ENCODE data around the gene C19orf81.
"Not testable (repeated sequence)": the region's sequence is repeated elsewhere in the genome, so short reads cannot be mapped to it uniquely, and the experiment has no call there.

The C19orf81 gene

GRCh38 chr19:50607388-50607787, 41.9 kb upstream of the C19orf81 start:
- DNase-seq (ENCODE audit: low read depth), result no peak
- TF ChIP-seq CTCF (IDR thresholded peaks at IDR 0.05; ENCODE audit: control insufficient read depth, insufficient read depth, low read depth, low read length, missing control alignments), result no peak
- no peak overlapping the region for H3K4me3 ChIP-seq (ENCODE audit: control insufficient read depth, low read depth, low read length)

- no peak overlapping the region for H3K4me3 ChIP-seq (ENCODE audit: control insufficient read depth, low read depth, low read length)
- DNase-seq (ENCODE audit: low read depth), result no peak
- peak; percentile 40 for TF ChIP-seq CTCF (IDR thresholded peaks at IDR 0.05; ENCODE audit: control insufficient read depth, insufficient read depth, low read depth, low read length, missing control alignments)
Observed at GRCh38 chr19:50607874-50608785, 41.1 kb upstream of the C19orf81 start.

GRCh38 chr19:50612504-50613404, 36.5 kb upstream of the C19orf81 start:
- not testable (repeated sequence) for DNase-seq (ENCODE audit: low read depth)

GRCh38 chr19:50618379-50618778, 30.9 kb upstream of the C19orf81 start:
- H3K4me3 ChIP-seq (ENCODE audit: control insufficient read depth, low read depth, low read length); DNase-seq (ENCODE audit: low read depth): not testable (repeated sequence)

More at GRCh38 chr19:50612504-50613404, 36.5 kb upstream of the C19orf81 start:
- not testable (repeated sequence) for H3K4me3 ChIP-seq (ENCODE audit: control insufficient read depth, low read depth, low read length)

- not testable (repeated sequence) for H3K4me3 ChIP-seq (ENCODE audit: control insufficient read depth, low read depth, low read length)
Observed at GRCh38 chr19:50619184-50619583, 30.1 kb upstream of the C19orf81 start.

GRCh38 chr19:50620394-50620906, 28.8 kb upstream of the C19orf81 start:
- not testable (repeated sequence) for H3K4me3 ChIP-seq (ENCODE audit: control insufficient read depth, low read depth, low read length); DNase-seq (ENCODE audit: low read depth)

More at GRCh38 chr19:50619184-50619583, 30.1 kb upstream of the C19orf81 start:
- DNase-seq (ENCODE audit: low read depth), result not testable (repeated sequence)

GRCh38 chr19:50624949-50625600, 24.2 kb upstream of the C19orf81 start:
- no peak for TF ChIP-seq CTCF (IDR thresholded peaks at IDR 0.05; ENCODE audit: control insufficient read depth, insufficient read depth, low read depth, low read length, missing control alignments)
- DNase-seq (ENCODE audit: low read depth), result no peak
- no peak overlapping the region for H3K4me3 ChIP-seq (ENCODE audit: control insufficient read depth, low read depth, low read length)

GRCh38 chr19:50626011-50626410, 23.2 kb upstream of the C19orf81 start:
- DNase-seq (ENCODE audit: low read depth), result no peak
- no peak overlapping the region for H3K4me3 ChIP-seq (ENCODE audit: control insufficient read depth, low read depth, low read length)
- no peak for TF ChIP-seq CTCF (IDR thresholded peaks at IDR 0.05; ENCODE audit: control insufficient read depth, insufficient read depth, low read depth, low read length, missing control alignments)
